GM12878 (cell line): Measurements from ENCODE around the gene SPON2. TPM values are rescaled to one million over a fixed set of nuclear protein-coding genes. Genes with fewer than 3 reads are reported as not detected.

Source experiments
- ATAC-seq: fragments of 200-7000 bp; cut with Tn5 transposase; 3 replicates; pipeline ENCODE4 v1.9.1; 2020; ENCODE audit warnings: mild to moderate bottlenecking, moderate library complexity
- BruUV-seq: library from RNA; stranded (reverse); fragments of 400-500 nt; replicated peaks from 2 replicates; lab custom pipeline; 2021; lab: Mats Ljungman, UMichigan
- CTCF ChIA-PET: fragments of 300-600 bp; sonication (Branson Sonifier 250); formaldehyde crosslinking; extraction: SDS; loops from one replicate; lab custom pipeline; 2021; ENCODE audit warnings: inconsistent platforms; lab: Yijun Ruan, JAX
- POLR2A ChIA-PET: fragments of 350-600 bp; formaldehyde crosslinking; extraction: SDS; loops from one replicate; lab custom pipeline; 2021; ENCODE audit warnings: inconsistent platforms; lab: Charles Lee
- RAD21 ChIA-PET: fragments of 300-600 bp; sonication (Branson Sonifier 250); formaldehyde crosslinking; loops from one replicate; lab custom pipeline; 2023; ENCODE audit warnings: antibody characterized with exemption; ENCODE audit not compliant: unreplicated experiment; lab: Charles Lee
- SMC1A ChIA-PET: fragments of 300-600 bp; sonication (Branson Sonifier 250); formaldehyde crosslinking; loops from one replicate; lab custom pipeline; 2023; ENCODE audit not compliant: unreplicated experiment, uncharacterized antibody; lab: Charles Lee
- DNase-seq: peaks from one replicate; pipeline ENCODE4 v3.0.0-alpha.2; 2011; ENCODE audit warnings: low read depth, low spot score
- FAIRE-seq: peaks from 3 replicates; lab custom pipeline; 2011; peaks lifted over from hg19 to GRCh38; lab: Jason Lieb, UNC
- H2AFZ ChIP-seq: 2 replicates; pipeline ENCODE4 v1.6.0; 2011; ENCODE audit warnings: low read depth, low read length, control low read depth; ENCODE audit not compliant: control insufficient read depth
- H3K27ac ChIP-seq: 2 replicates; pipeline ENCODE4 v1.5.1; 2011; ENCODE audit warnings: control low read depth; ENCODE audit not compliant: control insufficient read depth, insufficient read depth
- H3K27me3 ChIP-seq, 2 experiments: replicated peaks in 1 of 2; 2 replicates each; pipeline versions ENCODE4 v1.6.0 to v1.6.1; 2011; ENCODE audit warnings: low read length in 1 of 2; ENCODE audit not compliant: control insufficient read depth in 2 of 2, insufficient read depth in 2 of 2
- H3K36me3 ChIP-seq, 2 experiments: 2 replicates each; pipeline ENCODE4 v1.5.1; 2011; ENCODE audit warnings: low read length in 1 of 2; ENCODE audit not compliant: control insufficient read depth in 2 of 2, insufficient read depth in 2 of 2
- H3K4me1 ChIP-seq: 2 replicates; pipeline ENCODE4 v1.6.1; 2011; ENCODE audit warnings: mild to moderate bottlenecking, low read length, moderate library complexity, mixed read lengths; ENCODE audit not compliant: control insufficient read depth, insufficient read depth
- H3K4me2 ChIP-seq: 2 replicates; pipeline ENCODE4 v1.6.0; 2011; ENCODE audit warnings: control low read depth; ENCODE audit not compliant: control insufficient read depth, insufficient read depth
- H3K4me3 ChIP-seq: fragments of 200-600 bp; sonication (generic); 2 replicates; pipeline ENCODE4 v1.5.1; 2016
- H3K79me2 ChIP-seq: 2 replicates; pipeline ENCODE4 v1.6.0; 2011; ENCODE audit warnings: low read length; ENCODE audit not compliant: control insufficient read depth, insufficient read depth
- H3K9ac ChIP-seq: 2 replicates; pipeline ENCODE4 v1.8.0; 2011; ENCODE audit warnings: low read length, control low read depth, mixed read lengths; ENCODE audit not compliant: control insufficient read depth, insufficient read depth
- H3K9me3 ChIP-seq: replicated peaks from 3 replicates; pipeline ENCODE4 v1.5.1; 2011; ENCODE audit warnings: mild to moderate bottlenecking, low read length; ENCODE audit not compliant: control insufficient read depth, insufficient read depth
- H4K20me1 ChIP-seq: 2 replicates; pipeline ENCODE4 v1.6.0; 2011; ENCODE audit not compliant: control insufficient read depth, insufficient read depth
- CUX1 ChIP-seq: IDR thresholded peaks from 2 replicates; pipeline ENCODE4 v1.6.1; 2012; ENCODE audit warnings: improper control_type of control experiment, low read depth, low read length; ENCODE audit not compliant: insufficient replicate concordance
- GABPA ChIP-seq: IDR thresholded peaks from 2 replicates; pipeline ENCODE4 v1.6.1; 2014; ENCODE audit warnings: antibody characterized with exemption, low read depth, mild to moderate bottlenecking, inconsistent platforms
- JUND ChIP-seq: IDR thresholded peaks from 2 replicates; pipeline ENCODE4 v1.6.1; 2012; ENCODE audit warnings: low read depth, mild to moderate bottlenecking, low read length, improper control_type of control experiment, moderate library complexity
- MAX ChIP-seq: IDR thresholded peaks from 2 replicates; pipeline ENCODE4 v1.6.1; 2012; ENCODE audit warnings: low read depth, low read length, improper control_type of control experiment
- MYB ChIP-seq: fragments of 150-350 bp; IDR thresholded peaks from 2 replicates; pipeline ENCODE4 v1.6.1; 2014; ENCODE audit warnings: mild to moderate bottlenecking, low read depth, low read length, borderline replicate concordance
- NR2C1 ChIP-seq: fragments of 450-650 bp; IDR thresholded peaks from 2 replicates; pipeline ENCODE4 v1.6.1; 2017; ENCODE audit warnings: antibody characterized with exemption, mild to moderate bottlenecking, moderate library complexity
- SMAD5 ChIP-seq: IDR thresholded peaks from 2 replicates; pipeline ENCODE4 v1.6.1; 2016; ENCODE audit warnings: antibody characterized with exemption, low read depth
- SP1 ChIP-seq: IDR thresholded peaks from one replicate; pipeline ENCODE4 v1.6.1; 2011; ENCODE audit warnings: low read depth, low read length
- TCF7 ChIP-seq: IDR thresholded peaks from 2 replicates; pipeline ENCODE4 v1.6.1; 2014; ENCODE audit warnings: antibody characterized with exemption, borderline replicate concordance
- USF2 ChIP-seq: IDR thresholded peaks from 2 replicates; pipeline ENCODE4 v1.6.1; 2011; ENCODE audit warnings: low read depth, low read length, improper control_type of control experiment, borderline replicate concordance
- ZZZ3 ChIP-seq: IDR thresholded peaks from 2 replicates; pipeline ENCODE4 v1.6.1; 2011; ENCODE audit warnings: low read depth; ENCODE audit not compliant: control insufficient read depth, insufficient read length
- WGBS: methylation state at CpG from one replicate; pipeline ENCODE4 v1.1.6; 2016; ENCODE audit warnings: low lambda C conversion rate; ENCODE audit not compliant: insufficient replicate concordance, insufficient coverage; ENCODE audit errors: missing lambda C conversion rate; 5-methylcytosine and 5-hydroxymethylcytosine counted together
- in situ Hi-C: fragments of 300-500 bp; cut with MboI; formaldehyde crosslinking; loops from 9 replicates; pipeline ENCODE4 v1.14.3; 2018; ENCODE audit warnings: mixed read lengths
- intact Hi-C: fragments of 100-400 bp; cut with micrococcal nuclease; formaldehyde crosslinking; loops from one replicate; pipeline ENCODE4 v1.14.2; 2022; ENCODE audit not compliant: unreplicated experiment
- polyA plus RNA-seq, 11 experiments: library from polyadenylated mRNA; depleted of rRNA in 4 of 11; unstranded in 6 of 11; stranded (reverse) in 5 of 11; fragments of >200 nt; fragmentation: Nextera tagmentation in 4 of 11; fragmentation: Illumina TruSeq in 1 of 11; extraction: Ambion mirVana in 4 of 11; extraction: Trizol in 1 of 11; gene quantifications; 1 replicate in 1 of 11; 2 replicates in 10 of 11; pipeline versions ENCODE4 v1.2.1 to v1.2.3, GENCODE V29; 2011 to 2016; ENCODE audit warnings: inconsistent platforms in 2 of 11, missing spikeins in 2 of 11, low read depth in 1 of 11
- total RNA-seq, 4 experiments: library from RNA; depleted of rRNA in 3 of 4; stranded (reverse); fragments of >200 nt in 3 of 4; fragmentation: Illumina TruSeq in 1 of 4; extraction: Trizol in 1 of 4; gene quantifications; 2 replicates each; pipeline versions ENCODE4 v1.2.1 to v1.2.3, GENCODE V29; 2013 to 2021
- TF ChIP-seq, protein P1 (sequence below): fragments of 450-650 bp; IDR thresholded peaks from 2 replicates; pipeline ENCODE4 v1.6.1; 2014; ENCODE audit warnings: mild to moderate bottlenecking

The SPON2 gene
- total and polyA plus RNA-seq, 10 of the 15 experiments (the other 5 are each of a cell fraction or from before 2014, with no cell fraction given): 1.1 to 11.2 (median 7.3) TPM

DNA sequence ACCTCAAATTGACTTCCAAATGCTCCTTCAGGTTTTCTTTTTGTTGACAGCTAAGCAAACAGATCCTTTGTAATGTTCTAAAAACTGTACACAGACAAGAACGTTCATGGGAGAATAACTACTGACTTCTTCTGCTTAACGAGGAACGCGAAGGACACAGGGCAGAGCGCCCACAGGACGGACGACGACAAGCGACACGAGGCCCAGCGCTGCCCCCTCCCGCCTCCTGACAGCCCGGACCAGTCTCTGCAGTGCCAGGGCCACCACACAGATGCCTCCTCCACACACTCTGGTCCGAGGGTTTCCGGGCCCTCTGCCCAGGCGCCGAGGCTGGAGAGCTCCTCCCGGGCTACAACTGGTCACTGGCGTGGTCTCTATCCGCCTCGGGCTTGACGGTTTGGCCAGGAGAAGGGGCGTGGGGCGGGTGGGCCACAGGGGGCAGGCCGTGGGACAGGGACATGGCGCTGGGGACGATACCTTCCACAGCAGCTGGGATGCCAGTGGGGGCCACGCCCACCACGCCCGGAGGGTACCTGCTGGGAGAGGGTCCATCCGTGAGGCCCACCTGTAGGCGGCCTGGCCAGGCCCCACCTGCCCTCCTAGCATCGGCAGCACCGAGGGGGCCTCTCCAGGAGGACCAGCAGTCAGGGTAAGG, 39.6 kb upstream of the SPON2 start:
- CTCF ChIA-PET: no interaction called here
- peaks cover 3% of the 10 kb centered on the region for H3K79me2 ChIP-seq
- no peaks in the 10 kb centered on the region for H3K9me3 ChIP-seq
- intact Hi-C loops: no loop called here
- H3K4me2 ChIP-seq: no peak overlapping the region
- H2AFZ ChIP-seq: no peak overlapping the region
- no peak overlapping the region for H3K27ac ChIP-seq
- H3K27me3 ChIP-seq: no peaks in the 10 kb centered on the region
- H4K20me1 ChIP-seq: no peaks in the 10 kb centered on the region
- FAIRE-seq: no peak
- H3K4me3 ChIP-seq: no peak overlapping the region
- H3K9ac ChIP-seq: no peak overlapping the region
- no peak for TF ChIP-seq USF2
- TF ChIP-seq MAX: no peak
- TF ChIP-seq, protein P1, sequence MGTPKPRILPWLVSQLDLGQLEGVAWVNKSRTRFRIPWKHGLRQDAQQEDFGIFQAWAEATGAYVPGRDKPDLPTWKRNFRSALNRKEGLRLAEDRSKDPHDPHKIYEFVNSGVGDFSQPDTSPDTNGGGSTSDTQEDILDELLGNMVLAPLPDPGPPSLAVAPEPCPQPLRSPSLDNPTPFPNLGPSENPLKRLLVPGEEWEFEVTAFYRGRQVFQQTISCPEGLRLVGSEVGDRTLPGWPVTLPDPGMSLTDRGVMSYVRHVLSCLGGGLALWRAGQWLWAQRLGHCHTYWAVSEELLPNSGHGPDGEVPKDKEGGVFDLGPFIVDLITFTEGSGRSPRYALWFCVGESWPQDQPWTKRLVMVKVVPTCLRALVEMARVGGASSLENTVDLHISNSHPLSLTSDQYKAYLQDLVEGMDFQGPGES: no peak
- TF ChIP-seq GABPA: no peak
- no peak for TF ChIP-seq SMAD5
- no peak for TF ChIP-seq JUND
- no peak for TF ChIP-seq TCF7
- no peak for TF ChIP-seq MYB
- no peak for TF ChIP-seq SP1
- TF ChIP-seq ZZZ3: no peak
- no peak for TF ChIP-seq CUX1
- TF ChIP-seq NR2C1: no peak
- TF ChIP-seq, all 136 proteins: peak for 0
- no TSS peak for BruUV-seq
- 94% methylated on average over 30 of the region's 34 CpGs for WGBS
- ChIA-PET RAD21 (no interaction called here), POLR2A (no interaction called here), SMC1A (interaction anchor here (1.1 kb wide), 1 partner anchor 9 kb away, joined by 3 read pairs; no protein-coding TSS in a partner anchor)
- DNase-seq: no peak
- no peak for ATAC-seq
- Histone ChIP-seq H3K4me1 (peaks cover 23% of the 10 kb centered on the region), H3K36me3 (peaks cover 13 to 37% of the 10 kb centered on the region in 2 experiments)
- in situ Hi-C loops: no loop called here
